Neural progenitor cell (in vitro differentiated cells): Measurements from ENCODE around the gene ATP6V0E2. TPM values are rescaled to one million over a fixed set of nuclear protein-coding genes. Genes with fewer than 3 reads are reported as not detected.
"Not testable (repeated sequence)": the region's sequence is repeated elsewhere in the genome, so short reads cannot be mapped to it uniquely, and the experiment has no call there.

ENCODE experiments used
- DNase-seq: peaks from one replicate; pipeline ENCODE4 v3.0.0-alpha.2; 2016; ENCODE audit warnings: low spot score
- H2AFZ ChIP-seq: fragments of 200-600 bp; sonication (generic); replicated peaks from 2 replicates; pipeline ENCODE4 v1.6.1; 2016; ENCODE audit warnings: antibody characterized with exemption
- H3F3A ChIP-seq: fragments of 200-600 bp; sonication (generic); 2 replicates; pipeline ENCODE4 v1.6.1; 2016; ENCODE audit warnings: antibody characterized with exemption, low read depth
- H3K27ac ChIP-seq: fragments of 200-600 bp; sonication (generic); 2 replicates; pipeline ENCODE4 v1.5.1; 2016; ENCODE audit warnings: mild to moderate bottlenecking
- H3K27me3 ChIP-seq: fragments of 200-600 bp; sonication (generic); 2 replicates; pipeline ENCODE4 v1.6.1; 2016; ENCODE audit warnings: mild to moderate bottlenecking, moderate library complexity
- H3K36me3 ChIP-seq: fragments of 200-600 bp; sonication (generic); 2 replicates; pipeline ENCODE4 v1.5.1; 2016
- H3K4me1 ChIP-seq: fragments of 200-600 bp; sonication (generic); 2 replicates; pipeline ENCODE4 v1.6.1; 2016; ENCODE audit warnings: mixed run types
- H3K4me2 ChIP-seq: fragments of 200-600 bp; sonication (generic); 2 replicates; pipeline ENCODE4 v1.6.1; 2016
- H3K4me3 ChIP-seq: fragments of 200-600 bp; sonication (generic); 2 replicates; pipeline ENCODE4 v1.5.1; 2016
- H3K79me2 ChIP-seq: fragments of 200-600 bp; sonication (generic); 2 replicates; pipeline ENCODE4 v1.6.1; 2016; ENCODE audit warnings: low read depth
- H3K9ac ChIP-seq: fragments of 200-600 bp; sonication (generic); 2 replicates; pipeline ENCODE4 v1.6.1; 2016
- H3K9me3 ChIP-seq: fragments of 200-600 bp; sonication (generic); 2 replicates; pipeline ENCODE4 v1.5.1; 2016; ENCODE audit warnings: low read depth
- H4K20me1 ChIP-seq: fragments of 200-600 bp; sonication (generic); 2 replicates; pipeline ENCODE4 v1.6.1; 2016; ENCODE audit warnings: low read depth
- H3K27ac Mint-ChIP-seq: 3 replicates; pipeline ENCODE4 v1.8.0; 2021; ENCODE audit warnings: mixed read lengths
- H3K27me3 Mint-ChIP-seq: 2 replicates; pipeline ENCODE4 v1.8.0; 2022; ENCODE audit warnings: low read depth, mild to moderate bottlenecking, inconsistent platforms, moderate library complexity, mixed read lengths; ENCODE audit not compliant: insufficient read depth
- H3K36me3 Mint-ChIP-seq: 3 replicates; pipeline ENCODE4 v1.8.0; 2021; ENCODE audit warnings: mixed read lengths
- H3K4me1 Mint-ChIP-seq: 3 replicates; pipeline ENCODE4 v1.8.0; 2021; ENCODE audit warnings: mixed read lengths
- H3K4me3 Mint-ChIP-seq: 3 replicates; pipeline ENCODE4 v1.8.0; 2021; ENCODE audit warnings: mild to moderate bottlenecking, moderate library complexity, mixed read lengths
- H3K9me3 Mint-ChIP-seq: 3 replicates; pipeline ENCODE4 v1.8.0; 2020; ENCODE audit warnings: mixed read lengths
- small RNA-seq: library from RNA; depleted of rRNA; stranded (forward); fragments of <200 nt; gene quantifications from one replicate; pipeline ENCODE3, GENCODE V24; 2015
- total RNA-seq: library from RNA; depleted of rRNA; stranded (reverse); fragments of >200 nt; gene quantifications from 2 replicates; pipeline ENCODE4 v1.2.3, GENCODE V29; 2015; ENCODE audit warnings: low replicate concordance

The ATP6V0E2 gene
- total RNA-seq, 1 donor from 2014 or later, result 14.6 TPM

GRCh38 chr7:149926414-149926813 is 52.6 kb downstream of the ATP6V0E2 start:
- H3K9me3 ChIP-seq, H3K79me2 ChIP-seq, H3K9ac ChIP-seq, H3K27ac ChIP-seq, H3K36me3 Mint-ChIP-seq, H3K27me3 ChIP-seq, H3K4me3 Mint-ChIP-seq, DNase-seq, H3K4me2 ChIP-seq, H3K4me3 ChIP-seq, H4K20me1 ChIP-seq, H3K9me3 Mint-ChIP-seq, H3K27ac Mint-ChIP-seq, H3K4me1 ChIP-seq, H3K4me1 Mint-ChIP-seq, H3F3A ChIP-seq, H2AFZ ChIP-seq, H3K27me3 Mint-ChIP-seq, H3K36me3 ChIP-seq: not testable (repeated sequence)

Small RNAs within 50 kb of the gene (small RNA-seq; reads per million reads assigned to genes)
- not detected for gene AC093458.1

Other genes with a start within 250 kb of the ATP6V0E2 start
- 0.17 and 1.7 TPM in 2 replicates for gene ZNF467, start 100.4 kb upstream of the ATP6V0E2 start, total RNA-seq
- gene ZNF862, start 35.6 kb upstream of the ATP6V0E2 start, total RNA-seq, result 5.9 and 12.6 TPM in 2 replicates